HG03159 (cell line): ENCODE results near the gene WASF3.
"Not testable (repeated sequence)": the region's sequence is repeated elsewhere in the genome, so short reads cannot be mapped to it uniquely, and the experiment has no call there.

Experiments
- ATAC-seq: cut with Tn5 transposase; IDR thresholded peaks from one replicate; pipeline ENCODE4 v1.9.1; 2021; ENCODE audit warnings: mild to moderate bottlenecking, moderate library complexity; ENCODE audit not compliant: unreplicated experiment

Gene WASF3

DNA sequence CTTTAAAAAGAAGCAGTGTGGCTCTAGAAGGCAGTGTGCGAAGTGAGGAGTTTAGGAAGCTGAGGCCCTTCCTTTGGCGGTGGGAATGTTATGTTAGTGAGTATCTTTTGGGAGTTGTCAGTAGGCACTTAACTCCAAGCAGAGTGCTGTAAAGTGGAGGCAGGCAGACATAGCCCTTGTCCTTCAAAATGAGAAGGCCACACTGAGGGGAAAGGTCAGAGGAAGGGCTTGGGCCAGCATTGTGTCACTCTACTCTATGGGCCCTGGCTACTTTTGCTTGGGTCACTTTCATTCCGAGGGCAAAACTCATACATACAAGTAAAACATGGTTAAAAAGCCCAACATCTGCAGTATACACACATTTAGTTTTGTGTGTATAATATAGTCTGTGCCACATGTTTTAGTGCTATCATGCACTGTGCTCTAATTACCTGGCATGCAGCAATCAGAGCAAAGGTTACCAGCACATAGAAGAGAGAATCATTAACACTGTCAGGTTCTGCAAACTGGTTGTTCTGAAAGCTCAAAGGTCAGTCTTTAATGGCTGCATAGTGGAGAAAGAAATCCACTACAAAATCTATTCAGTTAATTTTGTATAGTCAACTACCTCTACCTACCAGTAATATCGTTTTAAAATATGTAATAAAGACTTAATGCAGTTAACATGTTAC is 64.4 kb downstream of the WASF3 start:
- ATAC-seq = no peak

DNA sequence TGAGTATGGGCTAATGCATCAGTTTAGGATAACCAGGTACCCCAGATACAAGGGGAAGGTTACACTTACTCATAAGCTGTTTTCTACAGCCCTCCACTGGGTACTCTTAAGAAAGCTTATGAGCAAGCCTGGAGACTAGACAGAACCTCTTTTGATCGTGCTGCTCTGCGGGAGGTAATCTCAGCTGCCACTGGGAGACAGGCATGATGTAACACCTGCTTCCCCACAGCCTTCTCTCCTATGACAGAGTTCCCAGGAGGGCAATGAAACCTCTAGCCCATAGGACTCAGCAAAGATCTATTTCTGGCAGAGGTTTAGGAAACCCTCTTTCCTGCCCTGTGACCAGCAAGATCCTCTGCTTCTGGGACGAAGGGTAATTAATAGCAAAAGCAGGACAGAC is 65.6 kb downstream of the WASF3 start:
- ATAC-seq = no peak

GRCh38 chr13:26624572-26624971 is 67.1 kb downstream of the WASF3 start:
- no peak for ATAC-seq

GRCh38 chr13:26626271-26626670 is 68.8 kb downstream of the WASF3 start:
- no peak for ATAC-seq

- no peak for ATAC-seq
Measured at GRCh38 chr13:26628706-26629105, 71.2 kb downstream of the WASF3 start.

DNA sequence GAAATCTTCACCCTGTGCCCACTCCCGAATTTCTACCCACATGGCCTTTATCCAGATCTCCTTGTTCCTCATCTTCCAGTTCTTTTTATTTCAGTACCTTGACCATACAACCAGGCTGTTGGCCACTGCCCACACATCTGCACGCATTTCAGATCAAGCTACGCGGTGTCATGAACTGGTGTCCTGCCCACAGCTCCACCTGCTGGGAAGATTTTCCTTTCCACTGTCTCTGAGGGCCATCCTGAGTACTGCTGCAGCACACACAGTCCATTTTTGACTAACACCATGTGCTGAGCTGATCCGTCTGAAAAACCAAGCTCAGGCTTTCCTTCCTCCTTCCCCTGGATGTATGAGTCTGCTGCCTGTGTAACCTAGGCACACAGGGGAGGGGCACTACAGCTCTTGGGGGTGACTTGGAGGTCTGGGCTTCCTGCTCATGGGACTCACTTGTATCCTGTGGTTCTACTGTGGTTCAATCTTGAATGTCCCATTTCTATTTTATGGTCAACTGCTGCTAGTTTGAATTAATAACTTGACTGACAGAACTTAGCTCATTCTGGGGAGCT is 71.9 kb downstream of the WASF3 start:
- no peak for ATAC-seq

GRCh38 chr13:26635634-26636033 is 78.2 kb downstream of the WASF3 start:
- ATAC-seq = not testable (repeated sequence)

GRCh38 chr13:26636073-26636472 is 78.6 kb downstream of the WASF3 start:
- not testable (repeated sequence) for ATAC-seq

GRCh38 chr13:26646603-26647002 is 89.1 kb downstream of the WASF3 start:
- no peak for ATAC-seq

DNA sequence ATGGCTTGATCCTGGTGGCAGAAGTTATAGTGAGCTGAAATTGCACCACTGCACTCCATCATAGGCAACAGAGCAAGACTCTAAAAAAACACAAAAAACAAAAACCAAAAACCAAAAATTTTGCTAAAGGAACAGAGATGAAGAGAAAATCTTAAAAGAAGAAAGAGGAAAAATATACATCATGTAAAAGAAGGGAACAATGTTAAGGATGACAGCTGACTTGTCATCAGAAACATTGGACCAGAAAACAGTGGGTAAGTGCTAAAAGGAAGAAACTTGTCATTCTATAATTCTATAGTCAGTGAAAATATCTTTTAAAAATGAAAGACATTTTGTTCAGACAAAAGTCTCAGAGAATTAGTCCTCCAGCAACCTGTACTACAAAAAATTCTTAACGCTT is 93.8 kb downstream of the WASF3 start:
- ATAC-seq = no peak

GRCh38 chr13:26653310-26653709 is 95.8 kb downstream of the WASF3 start:
- ATAC-seq = no peak

- no peak for ATAC-seq
Measured at GRCh38 chr13:26653842-26654241, 96.4 kb downstream of the WASF3 start.

DNA sequence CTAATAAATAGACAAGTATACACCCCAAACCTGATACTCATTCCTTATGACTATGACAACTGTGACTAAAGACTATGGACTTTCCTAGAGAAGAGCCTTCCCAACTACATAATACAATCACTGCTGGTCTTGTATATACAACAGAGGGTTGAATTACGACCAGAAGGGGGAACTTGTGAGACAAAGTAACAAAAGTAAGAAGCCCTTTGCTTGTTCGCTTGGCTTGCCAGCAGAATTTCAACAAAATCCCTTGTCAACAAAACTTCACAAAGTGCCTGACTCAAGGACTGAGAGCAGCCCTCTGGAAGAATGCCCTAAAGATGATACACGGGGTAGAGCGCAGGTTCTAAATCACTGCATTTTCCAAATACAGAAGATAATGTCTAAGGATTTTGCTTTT is 99.4 kb downstream of the WASF3 start:
- no peak for ATAC-seq

DNA sequence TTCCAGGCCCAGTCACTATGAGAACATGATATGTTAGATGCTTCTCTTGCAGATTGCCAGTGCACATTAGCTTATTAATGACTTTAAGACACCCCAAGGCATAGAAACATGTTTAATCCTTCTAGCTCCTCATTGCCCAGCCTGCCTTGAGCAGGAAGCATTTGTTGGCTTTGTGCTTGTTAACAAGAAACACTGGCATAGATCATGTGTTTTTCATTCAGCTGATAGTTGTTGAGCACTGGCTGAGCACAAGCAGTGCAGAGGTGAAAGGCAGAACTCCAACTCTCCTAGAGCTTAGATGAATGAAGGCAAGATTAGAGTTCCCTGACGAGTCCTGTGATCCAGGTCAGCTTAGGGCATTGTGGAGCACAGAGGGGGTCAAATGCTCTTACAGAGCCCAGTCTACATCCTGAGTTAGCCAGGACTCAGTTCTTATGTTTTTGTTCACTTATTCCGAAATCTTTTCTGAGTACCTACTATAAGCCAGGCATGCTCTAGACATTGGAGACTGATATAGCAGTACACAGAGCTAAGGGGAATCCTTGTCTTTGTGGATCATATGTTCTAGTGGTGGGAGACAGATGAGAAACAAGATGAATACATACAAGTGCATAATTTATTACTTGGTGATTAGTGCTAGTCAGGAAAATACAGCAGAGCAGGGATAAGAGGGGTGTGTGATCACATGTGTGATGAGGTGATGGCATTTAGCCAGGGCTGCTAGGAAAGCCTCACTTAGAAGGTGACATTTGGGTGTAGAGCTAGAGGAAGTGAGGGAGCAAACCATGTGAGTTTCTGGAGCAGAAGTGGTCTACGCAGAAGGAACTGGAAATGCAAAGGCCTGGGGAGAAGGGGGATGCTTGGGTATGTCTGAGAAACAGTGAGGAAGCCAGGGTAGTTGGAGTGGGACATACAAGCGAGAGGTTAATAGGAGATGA is 101.2 kb downstream of the WASF3 start:
- no peak for ATAC-seq

GRCh38 chr13:26660185-26660584 is 102.7 kb downstream of the WASF3 start:
- ATAC-seq = no peak

DNA sequence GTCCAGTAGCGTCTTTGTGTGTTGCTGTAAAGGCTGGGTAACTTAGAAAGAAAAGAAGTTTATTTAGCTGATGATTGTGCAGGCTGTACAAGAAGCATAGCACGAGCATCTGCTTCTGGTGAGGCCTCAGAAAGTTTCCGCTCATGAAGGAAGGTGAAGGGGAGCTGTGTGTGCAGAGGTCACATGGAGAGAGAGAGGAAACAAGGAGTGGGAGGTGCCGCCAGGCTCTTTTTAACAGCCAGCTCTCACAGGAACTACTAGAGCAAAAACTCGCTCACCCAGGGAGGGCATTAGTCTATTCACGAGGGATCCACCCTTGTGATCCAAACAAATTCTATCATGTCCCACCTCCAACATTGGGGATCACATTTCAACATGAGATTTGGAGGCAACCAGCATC is 103.3 kb downstream of the WASF3 start:
- no peak for ATAC-seq

GRCh38 chr13:26663791-26664190 is 106.3 kb downstream of the WASF3 start:
- ATAC-seq = no peak

DNA sequence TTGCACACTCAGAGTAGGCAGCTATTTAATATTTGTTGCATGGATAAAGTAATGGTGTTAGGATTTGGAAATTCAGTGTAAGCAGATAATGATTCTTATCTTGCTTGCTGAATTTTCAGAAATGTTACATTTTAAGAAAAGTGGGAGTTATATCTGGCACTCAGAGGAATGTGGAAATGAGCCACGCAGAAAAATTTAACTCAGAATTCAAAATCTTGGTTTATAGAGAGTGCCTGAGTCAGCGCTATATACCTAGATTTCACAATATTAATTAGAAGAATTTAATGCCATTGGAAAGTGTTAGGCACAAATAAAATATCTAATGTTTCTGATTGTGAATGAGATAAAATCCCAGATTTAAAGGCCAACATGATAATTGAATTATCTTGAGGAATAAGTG is 106.8 kb downstream of the WASF3 start:
- ATAC-seq = no peak

GRCh38 chr13:26664876-26665275 is 107.4 kb downstream of the WASF3 start:
- no peak for ATAC-seq

DNA sequence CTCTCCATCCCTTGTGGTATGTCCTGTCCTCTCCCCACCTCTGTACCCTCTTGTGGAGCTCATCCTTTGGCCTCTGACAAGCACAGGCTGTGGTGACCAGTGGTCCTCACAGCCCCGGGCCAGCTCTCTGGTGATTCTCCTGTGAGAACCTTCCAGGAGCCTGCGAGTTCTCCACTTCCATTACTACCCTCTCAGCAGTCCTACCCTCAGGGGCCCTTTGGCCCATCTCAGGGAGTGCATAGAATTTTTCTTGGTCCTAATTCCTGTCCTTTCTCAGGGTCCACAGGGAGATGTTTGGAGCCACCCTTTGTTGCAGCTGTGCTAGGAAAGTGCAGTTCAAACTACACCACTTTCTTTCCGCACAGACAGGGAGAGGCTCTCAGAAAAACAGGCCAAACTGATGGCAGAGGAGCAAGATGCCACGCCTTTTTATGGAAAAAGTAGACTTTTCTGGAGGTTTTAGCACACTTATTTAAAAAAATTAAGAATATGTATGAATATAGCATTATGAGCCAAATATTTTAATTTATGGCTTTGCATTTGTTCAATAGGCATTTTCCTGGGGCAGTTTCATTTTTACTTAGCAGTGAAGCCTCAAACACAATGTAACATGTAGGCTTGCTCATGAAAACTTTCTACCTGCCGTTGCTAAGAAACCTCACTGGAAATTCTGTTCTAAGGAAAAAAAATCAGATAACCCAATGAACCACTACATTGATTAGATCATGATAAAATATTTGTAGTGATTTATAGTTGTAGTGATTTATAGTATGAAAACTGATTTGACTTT is 111.1 kb downstream of the WASF3 start:
- ATAC-seq = no peak

DNA sequence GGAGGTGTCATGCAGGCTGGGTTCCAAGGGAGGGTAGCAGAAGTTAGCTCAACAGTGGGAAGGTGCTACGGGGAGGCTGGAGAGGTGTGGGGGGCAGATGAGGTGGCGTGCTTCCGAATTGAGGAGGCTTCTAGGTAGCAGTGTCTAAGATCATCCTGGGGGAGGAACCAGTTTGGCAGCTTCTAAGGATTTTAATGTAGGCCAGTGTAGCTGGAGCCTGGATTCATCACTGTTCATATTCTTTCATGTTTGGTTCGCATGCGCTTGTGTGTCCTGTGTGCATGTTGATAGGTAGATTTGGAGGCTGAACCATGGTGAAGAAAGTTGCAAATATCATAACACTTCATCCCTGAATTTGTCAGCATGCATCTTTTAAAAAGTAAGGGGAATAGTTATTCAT is 116.4 kb downstream of the WASF3 start:
- ATAC-seq = no peak
